ENCODE data around the gene NUP50.
"Not testable (repeated sequence)": the region's sequence is repeated elsewhere in the genome, so short reads cannot be mapped to it uniquely, and the experiment has no call there.

Gene NUP50

DNA sequence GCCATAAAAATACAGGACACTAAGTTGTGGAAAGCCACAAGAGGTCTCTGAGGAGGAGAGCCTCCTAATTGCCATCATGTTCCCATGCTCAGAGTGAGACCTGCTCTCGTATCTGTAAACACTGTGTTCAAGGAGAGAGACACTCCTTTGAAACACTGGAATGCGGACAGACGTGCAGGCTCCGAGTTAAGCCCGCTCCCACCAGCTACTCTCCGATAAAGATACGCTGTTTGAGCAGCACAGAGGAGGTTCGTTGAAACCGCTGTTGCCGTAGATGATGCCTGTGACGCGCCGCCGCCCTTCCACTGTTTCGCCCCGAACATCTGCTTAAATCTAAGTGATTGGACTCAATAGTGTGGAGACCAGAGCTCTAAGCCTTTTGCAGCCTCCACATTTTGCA lies 25.1 kb downstream of the NUP50 start:
- DNase-seq (ENCODE audit: low spot score in 2 of 2) (no peak), ATAC-seq (replicated peaks; ENCODE audit: extremely low read depth, poor library complexity, severe bottlenecking) (no peak)
- no peaks in the 10 kb centered on the region for H3K9me3 Mint-ChIP-seq
- peaks cover 6% of the 10 kb centered on the region for H3K4me1 Mint-ChIP-seq
- H3K27ac Mint-ChIP-seq (ENCODE audit: low read depth), result no peak overlapping the region
- no peak overlapping the region for H3K4me3 Mint-ChIP-seq
- H3K27me3 Mint-ChIP-seq, result no peaks in the 10 kb centered on the region
- H3K36me3 Mint-ChIP-seq (ENCODE audit: insufficient read depth), result peaks cover 30% of the 10 kb centered on the region

DNA sequence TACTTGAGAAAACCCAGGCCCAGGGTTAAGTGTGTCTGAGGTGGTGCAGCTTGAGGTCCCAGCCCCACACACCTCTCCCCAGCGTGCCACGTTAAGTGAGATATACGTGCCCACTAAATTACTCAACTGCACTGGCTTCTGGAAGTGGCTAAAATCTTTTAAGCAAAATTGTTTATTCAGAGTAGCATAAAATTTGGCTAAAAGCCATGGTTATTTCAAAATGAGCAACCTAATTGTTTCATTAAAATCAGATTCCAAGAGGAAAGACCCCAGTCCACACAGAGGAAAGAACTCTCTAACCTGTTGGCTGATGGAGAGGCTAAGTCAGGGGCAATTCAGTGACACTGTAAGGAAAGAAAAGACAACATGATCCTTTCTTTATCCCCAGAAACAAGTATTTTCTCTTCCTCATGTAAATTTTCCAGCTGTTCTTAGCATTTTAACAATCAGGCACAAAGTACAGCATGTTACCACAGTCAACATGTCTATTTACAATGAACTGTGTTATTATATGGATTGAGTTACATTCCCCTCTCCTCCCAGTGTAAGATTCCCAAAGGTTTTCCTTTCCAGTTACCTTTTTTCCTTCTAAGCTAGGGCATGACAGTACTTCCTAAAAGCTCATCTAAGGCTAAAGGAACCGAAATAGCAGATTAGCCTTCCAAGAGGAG lies 26.6 kb downstream of the NUP50 start:
- Mint-ChIP-seq H3K36me3 (ENCODE audit: insufficient read depth) (peaks cover 16% of the 10 kb centered on the region), H3K4me3 (no peak overlapping the region), H3K4me1 (peaks cover 6% of the 10 kb centered on the region), H3K27ac (ENCODE audit: low read depth) (no peak overlapping the region), H3K27me3 (no peaks in the 10 kb centered on the region), H3K9me3 (no peaks in the 10 kb centered on the region)
- ATAC-seq (replicated peaks; ENCODE audit: extremely low read depth, poor library complexity, severe bottlenecking) (no peak), DNase-seq (ENCODE audit: low spot score in 2 of 2) (no peak)

DNA sequence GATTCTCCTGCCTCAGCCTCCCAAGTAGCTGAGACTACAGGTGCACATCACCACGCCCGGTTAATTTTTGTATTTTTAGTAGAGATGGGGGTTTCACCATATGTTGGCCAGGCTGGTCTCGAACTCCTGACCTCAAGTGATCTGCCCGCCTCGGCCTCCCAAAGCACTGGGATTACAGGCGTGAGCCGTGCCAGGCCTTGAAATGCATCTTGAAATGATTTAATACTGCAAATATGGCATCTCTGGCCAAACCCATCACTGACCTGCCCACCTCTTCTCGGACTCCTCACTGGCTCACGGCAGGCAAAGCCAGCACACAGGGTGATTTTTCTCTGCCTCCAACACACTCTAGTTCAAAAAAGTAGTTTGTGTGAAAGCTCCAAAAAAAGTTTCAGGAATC lies 28.0 kb downstream of the NUP50 start:
- H3K27ac Mint-ChIP-seq (ENCODE audit: low read depth); H3K4me1 Mint-ChIP-seq; H3K9me3 Mint-ChIP-seq; H3K4me3 Mint-ChIP-seq; DNase-seq (ENCODE audit: low spot score in 2 of 2); H3K27me3 Mint-ChIP-seq; H3K36me3 Mint-ChIP-seq (ENCODE audit: insufficient read depth); ATAC-seq (replicated peaks; ENCODE audit: extremely low read depth, poor library complexity, severe bottlenecking): not testable (repeated sequence)

DNA sequence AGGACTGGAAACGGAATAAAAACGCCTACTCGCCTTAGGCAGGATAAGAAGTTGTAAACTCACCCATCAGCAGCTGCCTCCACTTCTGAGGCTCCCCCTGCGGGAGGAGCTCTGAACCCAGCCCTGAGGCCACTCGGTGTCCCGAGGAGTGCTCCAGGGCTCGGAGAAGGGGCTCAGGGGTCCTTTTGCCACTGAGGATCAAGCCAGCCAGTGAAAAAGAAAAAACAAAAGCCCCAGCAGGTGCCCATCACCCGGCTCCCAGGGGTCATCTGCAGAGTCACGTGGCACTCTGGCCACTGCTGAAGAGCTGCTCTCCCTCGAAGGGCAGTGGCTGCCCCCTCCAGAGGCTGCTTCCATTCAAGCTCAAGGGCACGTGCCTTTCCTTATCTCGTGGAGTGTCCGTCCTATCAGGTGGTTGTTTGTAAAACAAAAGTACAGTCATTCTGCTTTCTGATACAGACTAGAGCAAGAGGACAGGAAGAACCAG lies 29.0 kb downstream of the NUP50 start:
- Mint-ChIP-seq H3K27ac (ENCODE audit: low read depth) (no peak overlapping the region), H3K27me3 (no peaks in the 10 kb centered on the region), H3K4me1 (no peaks in the 10 kb centered on the region), H3K9me3 (no peaks in the 10 kb centered on the region), H3K4me3 (no peak overlapping the region), H3K36me3 (ENCODE audit: insufficient read depth) (peaks cover 8% of the 10 kb centered on the region)
- DNase-seq (ENCODE audit: low spot score in 2 of 2), result no peak
- ATAC-seq (replicated peaks; ENCODE audit: extremely low read depth, poor library complexity, severe bottlenecking), result no peak

DNA sequence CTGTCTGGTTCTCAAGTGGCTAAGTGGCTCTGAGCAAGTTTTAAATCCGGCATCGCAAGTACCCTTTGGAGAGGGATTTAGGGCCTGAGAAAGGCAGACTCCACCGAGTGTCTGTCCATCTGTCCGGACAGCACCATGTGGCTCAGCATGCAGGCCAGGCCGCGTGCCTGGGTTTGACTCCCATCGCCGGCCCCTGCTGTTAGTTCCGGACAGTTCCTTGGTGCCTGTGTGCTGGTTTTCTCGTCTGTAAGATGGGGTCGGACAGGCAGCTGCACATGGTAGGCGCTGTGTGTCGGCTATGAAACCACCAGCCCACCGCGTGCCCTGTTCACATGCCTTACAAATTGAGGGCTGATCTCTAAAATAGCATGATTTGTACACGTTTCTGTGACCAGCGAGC lies 31.0 kb downstream of the NUP50 start:
- no peaks in the 10 kb centered on the region for H3K27me3 Mint-ChIP-seq
- ATAC-seq (replicated peaks; ENCODE audit: extremely low read depth, poor library complexity, severe bottlenecking), result no peak
- H3K4me1 Mint-ChIP-seq, result no peaks in the 10 kb centered on the region

DNA sequence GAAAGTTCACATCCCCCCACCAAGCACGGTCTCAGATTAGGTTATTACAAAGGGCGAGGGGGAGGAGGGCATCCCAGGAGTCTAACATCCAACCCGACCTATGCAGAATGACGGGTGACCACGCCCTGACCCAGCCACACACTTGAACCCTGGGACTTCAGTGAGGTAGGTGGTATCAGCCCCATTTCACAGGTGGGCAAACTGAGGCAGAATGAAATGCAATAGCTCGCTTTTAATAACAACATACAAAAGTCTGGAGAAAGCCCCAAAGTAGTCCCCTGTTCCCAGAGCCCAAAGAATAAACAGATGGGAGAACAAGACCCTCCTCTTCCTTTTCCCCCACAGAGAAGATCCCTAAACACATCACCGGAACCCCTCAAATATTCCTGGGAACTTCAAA lies 31.9 kb downstream of the NUP50 start:
- H3K27me3 Mint-ChIP-seq, result no peaks in the 10 kb centered on the region
- H3K36me3 Mint-ChIP-seq (ENCODE audit: insufficient read depth), result peaks cover 8% of the 10 kb centered on the region
- no peak overlapping the region for H3K27ac Mint-ChIP-seq (ENCODE audit: low read depth)
- no peaks in the 10 kb centered on the region for H3K9me3 Mint-ChIP-seq
- ATAC-seq (replicated peaks; ENCODE audit: extremely low read depth, poor library complexity, severe bottlenecking) (no peak), DNase-seq (ENCODE audit: low spot score in 2 of 2) (no peak)
- no peaks in the 10 kb centered on the region for H3K4me1 Mint-ChIP-seq
- H3K4me3 Mint-ChIP-seq, result no peak overlapping the region

More for the DNA sequence above, 31.0 kb downstream of the NUP50 start:
- Mint-ChIP-seq H3K27ac (ENCODE audit: low read depth) (no peak overlapping the region), H3K9me3 (no peaks in the 10 kb centered on the region), H3K4me3 (no peak overlapping the region), H3K36me3 (ENCODE audit: insufficient read depth) (peaks cover 7% of the 10 kb centered on the region)
- no peak for DNase-seq (ENCODE audit: low spot score in 2 of 2)

DNA sequence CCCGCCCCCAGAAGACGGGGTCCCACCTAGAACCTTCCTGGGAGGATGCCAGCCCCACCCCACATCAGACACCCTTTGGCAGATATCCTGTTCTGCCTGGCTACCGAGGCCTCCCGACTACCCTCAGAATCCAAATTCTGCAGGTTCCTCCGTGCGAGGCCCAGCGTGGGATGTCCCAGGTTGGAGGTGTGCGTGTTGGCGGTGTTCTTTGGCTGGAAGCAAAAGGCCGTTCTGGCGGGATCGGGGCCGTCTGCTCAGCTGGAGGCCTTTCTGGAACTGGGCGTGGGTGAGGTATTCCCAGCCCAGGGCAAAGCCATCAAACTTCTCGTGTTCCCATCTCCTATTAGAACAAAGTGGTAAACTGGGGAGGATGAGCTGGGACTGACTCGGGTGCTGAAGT lies 32.6 kb downstream of the NUP50 start:
- no peaks in the 10 kb centered on the region for H3K27me3 Mint-ChIP-seq
- DNase-seq (ENCODE audit: low spot score in 2 of 2) (no peak), ATAC-seq (replicated peaks; ENCODE audit: extremely low read depth, poor library complexity, severe bottlenecking) (no peak)
- no peak overlapping the region for H3K27ac Mint-ChIP-seq (ENCODE audit: low read depth)
- H3K4me3 Mint-ChIP-seq, result no peak overlapping the region
- no peaks in the 10 kb centered on the region for H3K9me3 Mint-ChIP-seq
- H3K36me3 Mint-ChIP-seq (ENCODE audit: insufficient read depth), result peaks cover 8% of the 10 kb centered on the region
- H3K4me1 Mint-ChIP-seq, result no peaks in the 10 kb centered on the region

DNA sequence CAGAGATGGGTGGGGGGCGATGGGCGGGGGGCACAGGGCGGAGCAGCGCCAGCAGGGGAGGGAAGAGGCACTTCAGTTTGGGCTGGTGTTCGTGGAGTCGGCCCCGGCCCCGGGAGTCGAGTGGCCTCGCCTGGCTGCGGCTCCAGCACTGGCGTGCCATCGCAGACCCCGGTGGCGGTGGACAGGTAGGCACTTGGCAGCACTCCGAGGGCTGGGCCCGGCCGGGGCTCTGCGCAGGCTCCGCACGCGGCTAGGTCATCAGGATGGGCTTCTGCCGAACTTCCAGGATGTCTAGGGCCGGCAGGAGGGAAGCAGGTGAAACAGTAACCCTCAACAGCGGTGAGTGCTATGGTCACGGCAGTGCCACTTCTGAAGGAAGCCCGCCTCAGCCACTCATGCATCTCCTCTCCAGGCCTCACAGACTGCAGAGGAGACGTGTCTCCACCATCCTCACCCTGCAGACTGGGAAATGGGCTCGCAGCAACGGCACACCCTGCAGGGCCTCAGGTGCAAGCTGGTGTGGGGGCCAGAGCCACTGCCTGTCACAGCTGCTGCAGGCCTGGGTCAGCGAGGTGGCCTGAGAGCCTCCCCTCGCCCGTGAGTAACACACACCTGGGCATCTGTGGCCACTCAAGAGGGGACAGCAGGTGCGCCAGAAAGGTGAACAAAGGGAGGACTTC lies 33.3 kb downstream of the NUP50 start:
- Mint-ChIP-seq H3K9me3 (no peaks in the 10 kb centered on the region), H3K27me3 (no peaks in the 10 kb centered on the region), H3K36me3 (ENCODE audit: insufficient read depth) (peaks cover 7% of the 10 kb centered on the region), H3K27ac (ENCODE audit: low read depth) (no peak overlapping the region), H3K4me1 (no peaks in the 10 kb centered on the region), H3K4me3 (no peak overlapping the region)
- ATAC-seq (replicated peaks; ENCODE audit: extremely low read depth, poor library complexity, severe bottlenecking) (no peak), DNase-seq (ENCODE audit: low spot score in 2 of 2) (no peak)

DNA sequence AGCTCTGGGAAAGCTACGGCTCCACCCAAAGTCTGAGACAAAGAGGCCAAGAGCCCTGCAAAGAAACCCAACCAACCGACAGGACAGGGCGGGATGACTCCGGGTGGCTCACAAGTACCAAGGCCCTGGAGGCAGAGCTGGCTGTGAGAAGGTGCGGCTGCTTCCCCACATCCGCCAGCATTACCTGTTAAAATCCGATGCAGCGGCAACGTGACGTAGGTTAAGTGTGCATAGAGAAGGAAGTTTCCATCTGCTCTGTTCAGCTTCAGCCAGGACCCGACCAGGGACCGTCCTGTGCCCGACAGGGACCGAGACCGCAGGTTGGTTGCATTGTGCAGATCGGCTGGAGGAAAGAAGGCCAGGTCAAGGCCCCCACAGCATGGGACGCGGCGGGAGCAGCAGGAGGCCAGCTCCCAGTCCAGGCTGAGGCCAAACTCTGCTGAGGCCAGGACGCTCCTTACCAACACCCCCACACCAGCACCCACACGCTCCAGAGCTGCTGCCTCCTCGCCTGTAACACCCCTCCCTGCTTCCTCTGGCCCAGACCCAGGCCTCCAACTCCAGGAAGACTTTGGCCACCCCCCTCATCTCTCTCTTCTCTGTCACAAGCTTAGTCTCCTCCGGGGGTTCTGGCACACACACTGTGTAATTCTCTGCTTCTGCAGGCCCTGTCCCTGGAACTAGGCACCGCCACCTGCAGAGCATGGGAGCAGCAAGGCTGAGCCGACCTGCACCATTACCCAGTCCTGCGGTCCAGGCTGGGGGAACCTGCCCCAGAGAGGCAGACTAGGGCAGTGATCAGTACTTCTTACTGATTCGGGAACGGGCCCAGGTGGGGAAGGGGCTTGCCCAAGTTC lies 34.1 kb downstream of the NUP50 start:
- H3K27me3 Mint-ChIP-seq, result no peaks in the 10 kb centered on the region
- no peaks in the 10 kb centered on the region for H3K4me1 Mint-ChIP-seq
- no peaks in the 10 kb centered on the region for H3K9me3 Mint-ChIP-seq
- DNase-seq (ENCODE audit: low spot score in 2 of 2), result no peak
- no peak for ATAC-seq (replicated peaks; ENCODE audit: extremely low read depth, poor library complexity, severe bottlenecking)
- H3K4me3 Mint-ChIP-seq, result no peak overlapping the region
- H3K27ac Mint-ChIP-seq (ENCODE audit: low read depth), result no peak overlapping the region
- H3K36me3 Mint-ChIP-seq (ENCODE audit: insufficient read depth), result peaks cover 8% of the 10 kb centered on the region

DNA sequence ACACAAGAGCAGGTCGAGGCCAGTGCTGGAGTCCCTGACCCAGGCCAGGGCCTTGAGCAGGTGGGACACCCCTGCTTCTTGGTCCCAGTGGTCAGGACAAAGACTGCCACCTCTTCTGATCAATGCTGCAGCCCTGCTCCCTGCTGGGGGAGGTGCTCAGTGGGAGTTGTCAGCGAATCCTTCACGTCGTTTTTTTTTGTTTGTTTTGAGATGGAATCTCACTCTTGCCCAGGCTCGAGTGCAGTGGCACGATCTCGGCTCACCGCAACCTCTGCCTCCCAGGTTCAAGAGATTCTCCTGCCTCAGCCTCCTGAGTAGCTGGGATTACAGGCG lies 34.7 kb downstream of the NUP50 start:
- H3K36me3 Mint-ChIP-seq (ENCODE audit: insufficient read depth), result peaks cover 10% of the 10 kb centered on the region
- DNase-seq (ENCODE audit: low spot score in 2 of 2) (no peak), ATAC-seq (replicated peaks; ENCODE audit: extremely low read depth, poor library complexity, severe bottlenecking) (no peak)
- H3K27me3 Mint-ChIP-seq, result no peaks in the 10 kb centered on the region
- H3K4me3 Mint-ChIP-seq, result no peak overlapping the region
- H3K9me3 Mint-ChIP-seq, result no peaks in the 10 kb centered on the region
- H3K27ac Mint-ChIP-seq (ENCODE audit: low read depth), result no peak overlapping the region
- no peaks in the 10 kb centered on the region for H3K4me1 Mint-ChIP-seq

DNA sequence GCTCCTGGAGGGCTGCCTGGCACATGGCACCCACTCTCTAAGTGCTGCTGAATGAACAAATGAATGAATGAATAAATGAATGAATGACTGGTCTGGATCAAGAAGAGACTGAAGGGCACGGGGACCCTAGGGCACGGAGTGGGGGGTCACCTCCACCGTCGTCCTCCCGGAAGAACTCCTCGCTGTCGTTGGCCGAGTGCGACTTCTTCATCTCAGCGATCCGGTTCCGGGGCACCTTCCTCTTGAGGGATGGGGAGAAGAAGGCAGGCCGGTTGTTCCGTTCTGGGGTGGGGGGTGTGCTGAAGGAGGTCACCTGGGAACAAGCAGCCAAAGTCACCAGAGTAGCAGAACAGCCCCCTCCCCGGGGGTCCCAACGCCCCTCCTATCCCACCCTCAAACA lies 36.0 kb downstream of the NUP50 start:
- H3K4me1 Mint-ChIP-seq, result no peaks in the 10 kb centered on the region
- DNase-seq (ENCODE audit: low spot score in 2 of 2) (no peak), ATAC-seq (replicated peaks; ENCODE audit: extremely low read depth, poor library complexity, severe bottlenecking) (no peak)
- H3K27ac Mint-ChIP-seq (ENCODE audit: low read depth), result no peak overlapping the region
- H3K27me3 Mint-ChIP-seq, result no peaks in the 10 kb centered on the region
- peaks cover 9% of the 10 kb centered on the region for H3K36me3 Mint-ChIP-seq (ENCODE audit: insufficient read depth)
- no peaks in the 10 kb centered on the region for H3K9me3 Mint-ChIP-seq
- H3K4me3 Mint-ChIP-seq, result no peak overlapping the region

DNA sequence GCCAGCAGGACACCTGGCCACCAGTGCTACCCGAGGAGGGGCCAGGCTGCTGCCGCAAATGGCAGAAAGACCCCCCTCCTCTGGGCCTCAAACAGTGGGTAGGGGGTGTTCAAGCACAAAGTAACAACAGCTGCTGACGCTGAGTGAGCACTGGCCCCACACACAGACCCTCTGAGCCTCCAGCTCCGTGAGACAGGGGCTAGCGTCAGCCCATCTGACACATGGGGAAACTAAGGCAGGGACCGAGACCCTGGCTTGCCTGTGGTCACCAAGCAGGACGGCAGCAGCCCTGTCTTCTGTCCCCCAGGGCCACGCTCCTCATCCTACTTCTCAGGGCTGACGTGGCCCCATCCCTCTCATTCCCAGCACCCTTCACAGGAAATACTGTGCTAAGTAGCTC lies 36.5 kb downstream of the NUP50 start:
- peaks cover 9% of the 10 kb centered on the region for H3K36me3 Mint-ChIP-seq (ENCODE audit: insufficient read depth)
- no peak overlapping the region for H3K27ac Mint-ChIP-seq (ENCODE audit: low read depth)
- DNase-seq (ENCODE audit: low spot score in 2 of 2), result no peak
- no peak overlapping the region for H3K4me3 Mint-ChIP-seq
- H3K4me1 Mint-ChIP-seq, result no peaks in the 10 kb centered on the region
- H3K9me3 Mint-ChIP-seq, result no peaks in the 10 kb centered on the region
- H3K27me3 Mint-ChIP-seq, result no peaks in the 10 kb centered on the region
- ATAC-seq (replicated peaks; ENCODE audit: extremely low read depth, poor library complexity, severe bottlenecking), result no peak

Data from central memory CD8-positive, alpha-beta T cell (primary cell).